SK-N-SH (cell line): ENCODE results near the gene CHAC1. TPM values are rescaled to one million over a fixed set of nuclear protein-coding genes. Genes with fewer than 3 reads are reported as not detected.

Experiments used
- CTCF ChIA-PET: fragments of 300-600, 350-600 bp; formaldehyde crosslinking; extraction: SDS; loops from one replicate; lab custom pipeline; 2021; lab: Yijun Ruan, JAX
- POLR2A ChIA-PET: fragments of 350-600 bp; sonication (Branson Sonifier 250); formaldehyde crosslinking; extraction: SDS; loops from one replicate; lab custom pipeline; 2020; ENCODE audit warnings: antibody characterized with exemption, inconsistent platforms; lab: Yijun Ruan, JAX
- DNase-seq: peaks from one replicate; pipeline ENCODE4 v3.0.0; 2012
- H2AFZ ChIP-seq: fragments of 200-600 bp; sonication (generic); 2 replicates; pipeline ENCODE4 v1.8.1; 2016; ENCODE audit warnings: antibody characterized with exemption, mild to moderate bottlenecking, low read depth
- H3F3A ChIP-seq: fragments of 200-600 bp; sonication (generic); replicated peaks from 2 replicates; pipeline ENCODE3; 2016; ENCODE audit warnings: antibody characterized with exemption, mild to moderate bottlenecking; ENCODE audit not compliant: insufficient read depth
- H3K27ac ChIP-seq, 2 experiments: fragments of 200-500 bp in 1 of 2; fragments of 200-600 bp in 1 of 2; sonication (Bioruptor generic) in 1 of 2; sonication (generic), shearing (Covaris generic) in 1 of 2; 2 replicates each; pipeline versions ENCODE4 v1.5.1 to v1.6.1; 2014 to 2016; ENCODE audit warnings: low read depth in 2 of 2, inconsistent platforms in 1 of 2, low read length in 1 of 2, mild to moderate bottlenecking in 1 of 2, mixed read lengths in 1 of 2
- H3K27me3 ChIP-seq: fragments of 200-600 bp; sonication (generic), shearing (Covaris generic); 2 replicates; pipeline ENCODE4 v1.6.1; 2016; ENCODE audit warnings: mixed run types; ENCODE audit not compliant: insufficient read depth
- H3K36me3 ChIP-seq, 2 experiments: fragments of 200-500 bp in 1 of 2; fragments of 200-600 bp in 1 of 2; sonication (Bioruptor generic) in 1 of 2; sonication (generic) in 1 of 2; replicated peaks in 1 of 2; 2 replicates each; pipeline versions ENCODE3 to v1.5.1; 2014 to 2016; ENCODE audit warnings: low read length in 1 of 2, mild to moderate bottlenecking in 1 of 2; ENCODE audit not compliant: insufficient read depth in 2 of 2, control insufficient read depth in 1 of 2
- H3K4me1 ChIP-seq, 2 experiments: fragments of 200-500 bp in 1 of 2; fragments of 200-600 bp in 1 of 2; sonication (Bioruptor generic) in 1 of 2; sonication (generic), shearing (Covaris generic) in 1 of 2; 2 replicates each; pipeline versions ENCODE4 v1.5.1 to v1.6.1; 2014 to 2016; ENCODE audit warnings: low read depth in 1 of 2, low read length in 1 of 2, mixed run types in 1 of 2; ENCODE audit not compliant: insufficient read depth in 2 of 2, control insufficient read depth in 1 of 2
- H3K4me2 ChIP-seq: fragments of 200-600 bp; sonication (generic), shearing (Covaris generic); 2 replicates; pipeline ENCODE4 v1.6.1; 2017; ENCODE audit warnings: mixed run types
- H3K4me3 ChIP-seq, 2 experiments: fragments of 200-500 bp in 1 of 2; fragments of 200-600 bp in 1 of 2; sonication (Bioruptor generic) in 1 of 2; sonication (generic), shearing (Covaris generic) in 1 of 2; 2 replicates each; pipeline versions ENCODE4 v1.5.1 to v1.8.1; 2014 to 2016; ENCODE audit warnings: low read depth in 2 of 2, inconsistent platforms in 1 of 2, low read length in 1 of 2, mild to moderate bottlenecking in 1 of 2, mixed read lengths in 1 of 2, moderate library complexity in 1 of 2
- H3K79me2 ChIP-seq: fragments of 200-600 bp; sonication (generic); 2 replicates; pipeline ENCODE4 v1.8.1; 2017; ENCODE audit warnings: mild to moderate bottlenecking; ENCODE audit not compliant: insufficient read depth
- H3K9ac ChIP-seq: fragments of 200-600 bp; sonication (generic); 2 replicates; pipeline ENCODE4 v1.6.1; 2017; ENCODE audit warnings: mixed run types
- H3K9me2 ChIP-seq: fragments of 200-600 bp; sonication (generic); 2 replicates; pipeline ENCODE4 v1.6.1; 2017; ENCODE audit warnings: mixed run types
- H3K9me3 ChIP-seq: fragments of 200-600 bp; sonication (generic); 2 replicates; pipeline ENCODE4 v1.6.1; 2017; ENCODE audit warnings: mixed run types, mild to moderate bottlenecking, moderate library complexity
- H4K20me1 ChIP-seq: fragments of 200-600 bp; sonication (generic); 2 replicates; pipeline ENCODE4 v1.6.1; 2017; ENCODE audit warnings: mild to moderate bottlenecking, mixed run types; ENCODE audit not compliant: insufficient read depth
- CHD2 ChIP-seq: fragments of 150-350 bp; IDR thresholded peaks from 2 replicates; pipeline ENCODE4 v1.6.1; 2018; ENCODE audit warnings: low read length; ENCODE audit not compliant: partially characterized antibody
- ELF1 ChIP-seq: IDR thresholded peaks from 2 replicates; pipeline ENCODE4 v1.4.0; 2012
- EZH2phosphoT487 ChIP-seq: fragments of 200-600 bp; sonication (generic); IDR thresholded peaks from 2 replicates; pipeline ENCODE4 v1.6.1; 2017; ENCODE audit warnings: low read depth, mixed run types, mild to moderate bottlenecking, antibody characterized with exemption, moderate library complexity, borderline replicate concordance
- FOSL2 ChIP-seq: IDR thresholded peaks from 2 replicates; pipeline ENCODE4 v1.4.0; 2012; ENCODE audit warnings: low read depth, mild to moderate bottlenecking, moderate library complexity, borderline replicate concordance
- FOXJ3 ChIP-seq: sonication (generic); formaldehyde crosslinking; IDR thresholded peaks from 2 replicates; pipeline ENCODE4 v1.5.1; 2020; ENCODE audit warnings: mild to moderate bottlenecking, missing genetic modification reagents
- FOXM1 ChIP-seq: IDR thresholded peaks from 2 replicates; pipeline ENCODE4 v1.4.0; 2012; ENCODE audit warnings: low read depth, mild to moderate bottlenecking
- JUND ChIP-seq: IDR thresholded peaks from 2 replicates; pipeline ENCODE4 v1.4.0; 2012
- MEF2A ChIP-seq: IDR thresholded peaks from 2 replicates; pipeline ENCODE4 v1.4.0; 2012; ENCODE audit warnings: low read depth, borderline replicate concordance
- NFIC ChIP-seq: IDR thresholded peaks from 2 replicates; pipeline ENCODE4 v1.4.0; 2012; ENCODE audit warnings: borderline replicate concordance
- SIN3A ChIP-seq: IDR thresholded peaks from 2 replicates; pipeline ENCODE4 v1.6.1; 2012; ENCODE audit warnings: low read depth, mild to moderate bottlenecking, low read length, moderate library complexity, borderline replicate concordance
- TCF12 ChIP-seq: IDR thresholded peaks from 2 replicates; pipeline ENCODE4 v1.4.0; 2012
- TEAD4 ChIP-seq: IDR thresholded peaks from 2 replicates; pipeline ENCODE4 v1.4.0; 2012; ENCODE audit warnings: mild to moderate bottlenecking, borderline replicate concordance; ENCODE audit not compliant: insufficient read depth
- YY1 ChIP-seq: IDR thresholded peaks from 2 replicates; pipeline ENCODE4 v1.4.0; 2012; ENCODE audit warnings: low read depth, mild to moderate bottlenecking
- WGBS: methylation state at CpG from one replicate; pipeline ENCODE4 v1.1.6; 2017; ENCODE audit warnings: low lambda C conversion rate; 5-methylcytosine and 5-hydroxymethylcytosine counted together
- polyA plus RNA-seq, 3 experiments: library from polyadenylated mRNA; depleted of rRNA; stranded (reverse); fragments of >200 nt; gene quantifications; 2 replicates each; pipeline ENCODE4 v1.2.3, GENCODE V29; 2012
- TF ChIP-seq, protein P1 (sequence below): fragments of 200-600 bp; sonication (generic); IDR thresholded peaks from 2 replicates; pipeline ENCODE4 v1.6.1; 2017; ENCODE audit warnings: antibody characterized with exemption, mild to moderate bottlenecking, moderate library complexity
- TF ChIP-seq, protein P2 (sequence below): IDR thresholded peaks from 2 replicates; pipeline ENCODE4; 2012
- TF ChIP-seq, protein P3 (sequence below): IDR thresholded peaks from 2 replicates; pipeline ENCODE4 v1.4.0; 2012; ENCODE audit warnings: low read depth
- TF ChIP-seq, protein P4 (sequence below): IDR thresholded peaks from 2 replicates; pipeline ENCODE4 v1.6.1; 2012; ENCODE audit warnings: mild to moderate bottlenecking, low read depth, low read length, moderate library complexity

Gene CHAC1
- polyA plus RNA-seq, 1 of the 3 experiments (the other 2 are of a cell fraction) = 9.3 TPM

DNA sequence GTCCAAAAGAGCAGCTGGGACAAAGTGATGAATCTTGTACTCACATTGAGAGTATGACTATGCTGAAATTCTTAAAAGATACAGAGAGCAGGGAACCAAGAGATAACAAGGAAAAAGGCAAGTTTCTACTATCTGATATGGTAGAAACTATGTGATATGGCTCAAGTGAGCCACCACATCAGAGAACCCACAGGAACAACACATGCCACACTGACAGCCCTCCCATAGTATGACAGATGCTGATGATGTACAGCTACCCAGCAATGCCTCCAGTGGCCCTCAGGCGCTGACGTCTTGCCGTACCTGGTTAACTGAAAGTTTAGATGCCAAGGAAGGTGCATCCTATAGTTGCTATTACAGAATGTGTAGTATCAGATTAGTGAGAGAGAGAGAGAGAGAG lies 42.4 kb downstream of the CHAC1 start:
- 100% methylated on average over 3 of the region's 3 CpGs for WGBS
- CTCF ChIA-PET = interaction anchor here (1.0 kb wide), 1 partner anchor 64 kb away, joined by 3 read pairs; no protein-coding TSS in a partner anchor

DNA sequence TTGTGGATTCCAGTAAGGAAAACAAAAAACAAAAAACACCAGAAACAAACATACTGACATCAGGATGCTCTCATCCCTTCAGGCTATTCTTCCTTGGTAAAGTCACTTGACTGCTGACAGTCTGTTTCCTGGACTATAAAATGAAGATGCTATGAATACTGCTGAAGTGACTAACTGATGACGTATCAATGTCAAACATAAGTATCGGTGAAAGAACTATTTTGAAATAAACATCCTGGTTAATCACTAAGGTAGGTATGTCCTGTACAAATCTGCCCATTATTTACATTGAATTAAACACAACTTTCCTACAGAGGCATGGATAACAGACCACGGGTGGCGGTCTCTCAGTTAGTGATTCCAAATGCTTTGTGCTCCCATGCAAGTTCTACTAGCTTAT lies 45.9 kb downstream of the CHAC1 start:
- 83% methylated on average over 4 of the region's 4 CpGs for WGBS
- H3F3A ChIP-seq = no peaks in the 10 kb centered on the region
- H3K79me2 ChIP-seq = no peaks in the 10 kb centered on the region
- POLR2A ChIA-PET = no interaction called here
- no peaks in the 10 kb centered on the region for H3K9me3 ChIP-seq
- H2AFZ ChIP-seq = no peak overlapping the region
- CTCF ChIA-PET = interaction anchor here (1.5 to 1.8 kb wide), 2 partner anchors 20 to 23 kb away, joined by 4 to 5 read pairs; no protein-coding TSS in a partner anchor
- H3K9ac ChIP-seq = no peak overlapping the region
- peaks cover 38 to 62% of the 10 kb centered on the region in 2 experiments for H3K36me3 ChIP-seq
- H3K27ac ChIP-seq = no peak overlapping the region
- no peak for DNase-seq
- no peak for TF ChIP-seq EZH2phosphoT487
- no peak for TF ChIP-seq CHD2
- TF ChIP-seq, protein P1, sequence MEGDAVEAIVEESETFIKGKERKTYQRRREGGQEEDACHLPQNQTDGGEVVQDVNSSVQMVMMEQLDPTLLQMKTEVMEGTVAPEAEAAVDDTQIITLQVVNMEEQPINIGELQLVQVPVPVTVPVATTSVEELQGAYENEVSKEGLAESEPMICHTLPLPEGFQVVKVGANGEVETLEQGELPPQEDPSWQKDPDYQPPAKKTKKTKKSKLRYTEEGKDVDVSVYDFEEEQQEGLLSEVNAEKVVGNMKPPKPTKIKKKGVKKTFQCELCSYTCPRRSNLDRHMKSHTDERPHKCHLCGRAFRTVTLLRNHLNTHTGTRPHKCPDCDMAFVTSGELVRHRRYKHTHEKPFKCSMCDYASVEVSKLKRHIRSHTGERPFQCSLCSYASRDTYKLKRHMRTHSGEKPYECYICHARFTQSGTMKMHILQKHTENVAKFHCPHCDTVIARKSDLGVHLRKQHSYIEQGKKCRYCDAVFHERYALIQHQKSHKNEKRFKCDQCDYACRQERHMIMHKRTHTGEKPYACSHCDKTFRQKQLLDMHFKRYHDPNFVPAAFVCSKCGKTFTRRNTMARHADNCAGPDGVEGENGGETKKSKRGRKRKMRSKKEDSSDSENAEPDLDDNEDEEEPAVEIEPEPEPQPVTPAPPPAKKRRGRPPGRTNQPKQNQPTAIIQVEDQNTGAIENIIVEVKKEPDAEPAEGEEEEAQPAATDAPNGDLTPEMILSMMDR = no peak
- no peak for TF ChIP-seq MEF2A
- TF ChIP-seq FOXJ3 (CRISPR knock-in tag) = no peak
- no peak for TF ChIP-seq SIN3A
- TF ChIP-seq YY1 = no peak
- no peak for TF ChIP-seq JUND
- TF ChIP-seq, protein P2, sequence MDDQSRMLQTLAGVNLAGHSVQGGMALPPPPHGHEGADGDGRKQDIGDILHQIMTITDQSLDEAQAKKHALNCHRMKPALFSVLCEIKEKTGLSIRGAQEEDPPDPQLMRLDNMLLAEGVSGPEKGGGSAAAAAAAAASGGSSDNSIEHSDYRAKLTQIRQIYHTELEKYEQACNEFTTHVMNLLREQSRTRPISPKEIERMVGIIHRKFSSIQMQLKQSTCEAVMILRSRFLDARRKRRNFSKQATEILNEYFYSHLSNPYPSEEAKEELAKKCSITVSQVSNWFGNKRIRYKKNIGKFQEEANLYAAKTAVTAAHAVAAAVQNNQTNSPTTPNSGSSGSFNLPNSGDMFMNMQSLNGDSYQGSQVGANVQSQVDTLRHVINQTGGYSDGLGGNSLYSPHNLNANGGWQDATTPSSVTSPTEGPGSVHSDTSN = no peak
- no peak for TF ChIP-seq TCF12
- TF ChIP-seq, protein P3, sequence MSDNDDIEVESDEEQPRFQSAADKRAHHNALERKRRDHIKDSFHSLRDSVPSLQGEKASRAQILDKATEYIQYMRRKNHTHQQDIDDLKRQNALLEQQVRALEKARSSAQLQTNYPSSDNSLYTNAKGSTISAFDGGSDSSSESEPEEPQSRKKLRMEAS = no peak
- no peak for TF ChIP-seq ELF1
- H4K20me1 ChIP-seq = no peaks in the 10 kb centered on the region
- no peaks in the 10 kb centered on the region for H3K27me3 ChIP-seq
- no peaks in the 10 kb centered on the region for H3K9me2 ChIP-seq
- H3K4me1 ChIP-seq = no peaks in the 10 kb centered on the region
- no peak overlapping the region for H3K4me3 ChIP-seq
- H3K4me2 ChIP-seq = no peak overlapping the region

More for the DNA sequence above, 42.4 kb downstream of the CHAC1 start:
- Histone ChIP-seq H3K4me3 (no peak overlapping the region), H3K27ac (no peak overlapping the region), H3K9me2 (no peaks in the 10 kb centered on the region), H3K79me2 (no peaks in the 10 kb centered on the region), H3K4me2 (no peak overlapping the region), H4K20me1 (no peaks in the 10 kb centered on the region), H3K36me3 (peaks cover 25 to 58% of the 10 kb centered on the region in 2 experiments), H3K9me3 (no peaks in the 10 kb centered on the region)
- POLR2A ChIA-PET = no interaction called here
- no peak for TF ChIP-seq FOSL2
- TF ChIP-seq SIN3A = no peak
- no peak for TF ChIP-seq FOXM1
- TF ChIP-seq, protein P4, sequence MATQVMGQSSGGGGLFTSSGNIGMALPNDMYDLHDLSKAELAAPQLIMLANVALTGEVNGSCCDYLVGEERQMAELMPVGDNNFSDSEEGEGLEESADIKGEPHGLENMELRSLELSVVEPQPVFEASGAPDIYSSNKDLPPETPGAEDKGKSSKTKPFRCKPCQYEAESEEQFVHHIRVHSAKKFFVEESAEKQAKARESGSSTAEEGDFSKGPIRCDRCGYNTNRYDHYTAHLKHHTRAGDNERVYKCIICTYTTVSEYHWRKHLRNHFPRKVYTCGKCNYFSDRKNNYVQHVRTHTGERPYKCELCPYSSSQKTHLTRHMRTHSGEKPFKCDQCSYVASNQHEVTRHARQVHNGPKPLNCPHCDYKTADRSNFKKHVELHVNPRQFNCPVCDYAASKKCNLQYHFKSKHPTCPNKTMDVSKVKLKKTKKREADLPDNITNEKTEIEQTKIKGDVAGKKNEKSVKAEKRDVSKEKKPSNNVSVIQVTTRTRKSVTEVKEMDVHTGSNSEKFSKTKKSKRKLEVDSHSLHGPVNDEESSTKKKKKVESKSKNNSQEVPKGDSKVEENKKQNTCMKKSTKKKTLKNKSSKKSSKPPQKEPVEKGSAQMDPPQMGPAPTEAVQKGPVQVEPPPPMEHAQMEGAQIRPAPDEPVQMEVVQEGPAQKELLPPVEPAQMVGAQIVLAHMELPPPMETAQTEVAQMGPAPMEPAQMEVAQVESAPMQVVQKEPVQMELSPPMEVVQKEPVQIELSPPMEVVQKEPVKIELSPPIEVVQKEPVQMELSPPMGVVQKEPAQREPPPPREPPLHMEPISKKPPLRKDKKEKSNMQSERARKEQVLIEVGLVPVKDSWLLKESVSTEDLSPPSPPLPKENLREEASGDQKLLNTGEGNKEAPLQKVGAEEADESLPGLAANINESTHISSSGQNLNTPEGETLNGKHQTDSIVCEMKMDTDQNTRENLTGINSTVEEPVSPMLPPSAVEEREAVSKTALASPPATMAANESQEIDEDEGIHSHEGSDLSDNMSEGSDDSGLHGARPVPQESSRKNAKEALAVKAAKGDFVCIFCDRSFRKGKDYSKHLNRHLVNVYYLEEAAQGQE = no peak
- TF ChIP-seq EZH2phosphoT487 = no peak
- TF ChIP-seq TEAD4 = no peak
- no peak for TF ChIP-seq NFIC
- TF ChIP-seq, all 33 proteins: peak for 0
- H3K27me3 ChIP-seq = no peaks in the 10 kb centered on the region
- H2AFZ ChIP-seq = no peak overlapping the region
- no peak overlapping the region for H3K9ac ChIP-seq
- no peak for DNase-seq
- peaks cover 0 to 13% of the 10 kb centered on the region in 2 experiments; a peak in 1 of 4 replicates for H3K4me1 ChIP-seq
- no peaks in the 10 kb centered on the region for H3F3A ChIP-seq
